GM21786 (cell line): ENCODE measurements around the gene NCBP1.

Experiments
- ATAC-seq: cut with Tn5 transposase; IDR thresholded peaks from one replicate; pipeline ENCODE4 v1.9.1; 2021; ENCODE audit not compliant: unreplicated experiment

NCBP1 gene

DNA sequence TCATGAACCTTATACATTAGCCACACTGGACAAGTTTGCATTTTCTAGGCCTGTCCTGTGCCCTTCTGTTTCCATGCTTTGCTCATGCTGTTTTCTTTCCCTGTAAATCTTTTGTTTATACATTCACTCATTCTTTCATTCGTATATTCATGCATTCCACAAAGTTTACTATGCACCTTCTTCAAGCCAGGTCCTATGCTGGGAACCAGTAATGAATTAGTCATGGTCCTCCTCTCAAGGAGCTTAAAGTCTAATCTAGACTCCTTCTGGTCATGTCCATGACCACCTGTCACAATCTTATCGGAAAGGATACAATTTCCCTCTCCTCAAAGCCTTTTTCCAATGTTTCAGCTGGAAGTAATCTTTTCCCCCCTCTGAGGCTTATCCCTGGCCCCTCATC lies 72.6 kb downstream of the NCBP1 start:
- no peak for ATAC-seq

DNA sequence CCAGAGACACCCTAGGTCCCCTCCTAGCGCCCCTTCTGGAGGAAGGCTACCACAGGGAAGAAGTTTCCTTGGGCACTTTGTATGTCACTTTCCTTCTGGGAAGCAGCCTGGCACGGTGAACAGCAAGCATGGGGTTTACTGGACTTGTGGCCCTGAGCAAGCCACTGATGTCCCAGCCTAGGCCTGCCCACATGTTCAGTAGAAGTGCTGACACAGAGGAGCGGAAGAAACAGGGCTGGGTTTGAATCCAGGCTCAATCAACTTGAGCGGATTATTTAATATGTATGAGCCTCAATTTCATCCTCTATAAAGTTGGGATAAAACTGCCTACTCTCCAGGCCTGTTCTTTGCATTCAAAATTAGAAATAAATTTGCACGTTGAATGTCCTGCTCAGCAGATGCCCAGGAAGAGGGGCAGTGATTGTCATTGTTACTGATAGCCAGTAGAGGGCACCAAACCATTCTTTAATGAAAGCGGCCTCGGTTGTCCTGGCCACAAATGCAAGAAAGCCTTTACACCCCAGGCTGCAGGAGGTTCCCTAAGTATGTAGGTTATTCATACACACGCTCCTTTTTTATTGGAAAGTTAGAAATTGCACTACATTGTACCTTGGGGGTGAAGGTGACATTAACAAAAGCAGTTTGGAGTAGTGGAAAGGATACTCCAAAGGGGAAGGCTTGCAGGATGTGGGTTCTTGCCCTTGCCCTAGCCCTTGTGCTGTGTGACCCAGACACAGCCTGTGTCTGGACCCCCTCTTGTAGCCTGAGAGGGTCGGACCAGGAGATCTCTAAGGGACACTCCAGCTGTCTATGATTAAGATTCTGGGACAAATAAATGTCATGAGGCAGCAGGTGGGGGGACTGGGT lies 77.0 kb downstream of the NCBP1 start:
- ATAC-seq: peak; percentile 56

DNA sequence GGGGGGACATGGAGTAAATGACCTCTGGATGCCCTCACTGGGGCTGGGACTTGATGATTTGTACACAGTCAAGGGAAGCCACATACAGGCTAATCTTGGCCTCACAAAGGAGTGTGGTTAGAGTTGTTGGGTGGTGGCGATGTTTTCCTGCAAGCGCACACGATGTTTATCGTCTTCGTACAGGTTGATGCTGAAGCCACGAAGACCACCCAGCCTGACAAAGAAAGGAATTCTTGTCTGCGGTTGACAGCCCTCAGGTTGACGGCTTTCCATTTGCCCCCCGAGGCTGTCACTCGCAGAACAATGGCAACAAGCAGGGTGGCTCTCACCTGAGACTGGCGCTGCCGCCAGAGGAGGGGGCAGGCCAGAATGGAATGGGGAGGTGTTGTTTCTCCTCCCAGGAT lies 77.6 kb downstream of the NCBP1 start:
- no peak for ATAC-seq

DNA sequence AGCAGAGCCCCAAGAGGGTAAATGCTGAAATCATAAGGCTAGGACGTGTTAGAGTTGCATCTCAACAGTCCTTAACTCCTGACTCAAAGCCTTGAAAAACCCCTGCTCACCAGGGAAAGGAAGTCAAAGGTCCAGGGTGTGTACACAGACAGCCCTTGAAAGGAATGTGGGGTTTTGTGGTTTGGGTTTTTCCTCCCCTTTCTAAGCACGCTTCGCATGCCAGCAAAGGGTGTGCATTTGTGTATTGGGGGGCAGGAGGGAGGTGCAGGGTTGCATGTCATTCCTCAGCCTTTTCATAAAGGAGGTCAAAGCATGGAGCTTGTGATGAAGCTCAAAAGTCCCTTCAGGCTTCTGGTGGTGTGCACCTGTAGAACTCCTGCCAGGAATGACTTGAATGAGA lies 80.8 kb downstream of the NCBP1 start:
- ATAC-seq: no peak

DNA sequence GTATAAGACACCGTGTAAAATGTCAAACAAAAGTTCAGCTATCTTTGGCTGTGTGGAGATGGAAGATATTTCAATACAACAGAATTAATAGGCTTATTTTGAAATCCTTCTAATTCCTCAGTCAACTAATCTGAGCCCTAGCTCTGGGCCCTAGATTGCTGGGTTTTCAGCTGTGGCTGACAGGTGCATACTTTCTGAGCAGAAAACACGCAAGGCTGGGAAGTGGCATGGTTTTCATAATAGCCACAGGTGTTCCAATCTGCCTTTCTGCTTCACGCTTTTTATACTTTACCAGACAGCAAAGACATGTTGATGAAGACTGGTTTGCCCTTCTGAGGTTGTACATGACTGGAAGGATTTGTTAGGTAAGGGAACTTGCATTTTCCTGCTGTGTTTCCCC lies 84.2 kb downstream of the NCBP1 start:
- ATAC-seq: no peak

DNA sequence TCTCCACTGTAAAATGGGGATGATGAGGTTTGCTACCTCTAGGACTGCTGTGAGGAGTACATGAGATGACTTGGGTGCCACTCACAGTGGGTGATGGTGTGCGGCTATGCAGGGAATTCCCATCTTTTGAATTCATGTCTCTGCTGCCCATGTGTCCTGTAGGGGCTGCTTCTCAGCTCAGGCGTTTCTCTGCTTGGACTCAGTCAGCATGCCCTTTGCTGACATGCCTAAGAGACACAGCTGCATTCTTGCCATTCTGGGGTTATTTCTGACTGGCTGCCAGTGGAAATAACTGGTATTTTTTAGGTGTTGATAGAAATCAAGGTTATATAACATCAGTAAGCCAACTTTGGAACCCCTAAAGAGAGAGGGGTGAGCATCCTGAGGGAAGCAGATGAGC lies 87.8 kb downstream of the NCBP1 start:
- ATAC-seq: no peak

DNA sequence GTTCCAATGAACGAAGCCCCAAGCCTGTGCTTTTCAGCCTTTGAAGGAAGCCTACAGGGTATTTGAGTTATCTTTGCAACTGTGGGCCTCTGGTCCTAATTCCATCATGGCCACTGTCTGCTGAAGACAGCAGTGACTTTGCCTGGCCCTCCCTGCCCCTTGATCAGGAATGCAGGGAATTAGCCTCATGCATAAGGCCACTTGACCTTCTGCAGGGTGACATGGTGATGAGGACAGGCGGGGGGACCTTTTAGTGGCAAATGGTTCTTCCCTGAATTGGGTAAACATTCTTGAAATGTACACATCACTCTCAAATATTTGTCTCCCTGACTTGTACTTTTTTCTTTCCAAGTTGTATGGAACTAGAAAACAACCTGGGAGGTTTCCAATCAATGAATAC lies 88.7 kb downstream of the NCBP1 start:
- ATAC-seq: no peak
